Activated naive CD4-positive, alpha-beta T cell treated with anti-CD3 and anti-CD28 coated beads, Interleukin-2, amount 50 U/mL, for 24 hours (primary cell): ENCODE data around the gene ADD2.
"Not testable (repeated sequence)": the region's sequence is repeated elsewhere in the genome, so short reads cannot be mapped to it uniquely, and the experiment has no call there.

Source experiments
- H3K27ac Mint-ChIP-seq: one replicate; pipeline ENCODE4 v1.8.0; 2021; ENCODE audit warnings: mild to moderate bottlenecking, mixed read lengths
- H3K27me3 Mint-ChIP-seq: one replicate; pipeline ENCODE4 v1.8.0; 2021; ENCODE audit warnings: mixed read lengths
- H3K36me3 Mint-ChIP-seq: one replicate; pipeline ENCODE4 v1.8.0; 2021; ENCODE audit warnings: mixed read lengths
- H3K4me1 Mint-ChIP-seq: one replicate; pipeline ENCODE4 v1.8.0; 2021; ENCODE audit warnings: mixed read lengths
- H3K4me3 Mint-ChIP-seq: one replicate; pipeline ENCODE4 v1.8.0; 2021; ENCODE audit warnings: mild to moderate bottlenecking, mixed read lengths
- H3K9me3 Mint-ChIP-seq: one replicate; pipeline ENCODE4 v1.8.0; 2021; ENCODE audit warnings: mixed read lengths

Gene ADD2

GRCh38 chr2:70670626-70671025, 97.4 kb downstream of the ADD2 start:
- Mint-ChIP-seq H3K4me3 (no peak overlapping the region), H3K36me3 (peaks cover 3% of the 10 kb centered on the region), H3K9me3 (no peaks in the 10 kb centered on the region), H3K27me3 (no peaks in the 10 kb centered on the region), H3K4me1 (peaks cover 10% of the 10 kb centered on the region), H3K27ac (no peak overlapping the region)

- Mint-ChIP-seq H3K4me1 (peaks cover 15% of the 10 kb centered on the region), H3K9me3 (no peaks in the 10 kb centered on the region), H3K27ac (no peak overlapping the region), H3K36me3 (peaks cover 3% of the 10 kb centered on the region), H3K4me3 (no peak overlapping the region), H3K27me3 (no peaks in the 10 kb centered on the region)
Observed at GRCh38 chr2:70670202-70670601, 97.8 kb downstream of the ADD2 start.

- peaks cover 3% of the 10 kb centered on the region for H3K36me3 Mint-ChIP-seq
- no peak overlapping the region for H3K4me3 Mint-ChIP-seq
- no peaks in the 10 kb centered on the region for H3K27me3 Mint-ChIP-seq
- H3K4me1 Mint-ChIP-seq, result peaks cover 17% of the 10 kb centered on the region
- H3K9me3 Mint-ChIP-seq, result no peaks in the 10 kb centered on the region
- H3K27ac Mint-ChIP-seq, result peak overlapping the region; percentile 0
Observed at GRCh38 chr2:70668911-70669310, 99.1 kb downstream of the ADD2 start.

- no peaks in the 10 kb centered on the region for H3K9me3 Mint-ChIP-seq
- no peak overlapping the region for H3K4me3 Mint-ChIP-seq
- no peak overlapping the region for H3K27ac Mint-ChIP-seq
- H3K27me3 Mint-ChIP-seq, result no peaks in the 10 kb centered on the region
- peaks cover 3% of the 10 kb centered on the region for H3K36me3 Mint-ChIP-seq
- H3K4me1 Mint-ChIP-seq, result peaks cover 22% of the 10 kb centered on the region
Observed at GRCh38 chr2:70668432-70668831, 99.6 kb downstream of the ADD2 start.

GRCh38 chr2:70664525-70664924, 103.5 kb downstream of the ADD2 start:
- Mint-ChIP-seq H3K27ac (peak overlapping the region; percentile 89), H3K36me3 (no peaks in the 10 kb centered on the region), H3K4me1 (peaks cover 29% of the 10 kb centered on the region), H3K4me3 (peak overlapping the region; percentile 37), H3K27me3 (no peaks in the 10 kb centered on the region), H3K9me3 (no peaks in the 10 kb centered on the region)

DNA sequence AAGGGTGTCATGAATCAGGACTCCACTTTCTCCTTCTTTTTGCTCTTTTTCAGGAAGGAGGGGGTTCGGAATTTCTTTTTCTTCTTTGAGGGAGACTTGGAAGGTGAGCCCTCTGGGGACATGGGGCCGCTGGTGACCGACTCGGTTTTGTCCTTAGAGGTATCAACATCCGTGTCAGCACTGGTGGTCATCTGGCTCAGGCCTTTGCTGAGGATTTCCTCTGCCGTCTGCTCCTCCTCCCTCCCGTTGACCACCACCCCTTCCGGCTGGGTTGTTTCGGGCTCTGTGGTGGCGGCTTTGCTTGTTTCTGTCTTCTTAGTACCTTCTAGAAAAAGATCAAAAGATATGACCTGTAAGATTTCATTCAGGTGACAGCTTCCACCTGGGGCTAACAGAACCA, 104.6 kb downstream of the ADD2 start:
- Mint-ChIP-seq H3K27ac (peak overlapping the region; percentile 89), H3K36me3 (no peaks in the 10 kb centered on the region), H3K27me3 (no peaks in the 10 kb centered on the region), H3K9me3 (no peaks in the 10 kb centered on the region), H3K4me3 (peak overlapping the region; percentile 24), H3K4me1 (peaks cover 31% of the 10 kb centered on the region)

- H3K27me3 Mint-ChIP-seq, result no peaks in the 10 kb centered on the region
- H3K36me3 Mint-ChIP-seq, result no peaks in the 10 kb centered on the region
- H3K27ac Mint-ChIP-seq, result no peak overlapping the region
- H3K4me3 Mint-ChIP-seq, result no peak overlapping the region
- no peaks in the 10 kb centered on the region for H3K9me3 Mint-ChIP-seq
- peaks cover 55% of the 10 kb centered on the region for H3K4me1 Mint-ChIP-seq
Observed at GRCh38 chr2:70659551-70659950, 108.4 kb downstream of the ADD2 start.

- Mint-ChIP-seq H3K4me3 (no peak overlapping the region), H3K4me1 (peaks cover 44% of the 10 kb centered on the region), H3K36me3 (no peaks in the 10 kb centered on the region), H3K27me3 (peaks cover 1% of the 10 kb centered on the region), H3K9me3 (no peaks in the 10 kb centered on the region), H3K27ac (no peak overlapping the region)
Observed at GRCh38 chr2:70658476-70658875, 109.5 kb downstream of the ADD2 start.

DNA sequence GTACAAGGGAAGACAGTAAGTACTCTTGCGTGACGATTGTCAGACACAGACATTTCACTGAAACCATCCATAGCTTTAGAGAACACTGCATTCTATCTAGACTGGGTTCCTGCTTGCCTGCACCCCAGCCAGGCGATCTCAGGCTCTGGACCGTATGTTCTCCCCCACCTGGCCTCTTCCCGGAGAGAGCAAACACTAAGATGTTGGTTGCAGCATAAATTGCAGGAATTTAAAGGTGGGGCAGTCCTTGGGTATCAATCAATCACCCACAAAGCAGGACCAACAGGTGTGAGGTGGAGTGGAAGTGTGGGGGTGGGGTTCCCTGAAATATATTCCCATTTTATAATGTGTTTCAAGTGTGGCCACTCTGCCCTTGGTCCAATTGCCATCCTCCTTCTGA, 110.8 kb downstream of the ADD2 start:
- Mint-ChIP-seq H3K4me3 (no peak overlapping the region), H3K36me3 (no peaks in the 10 kb centered on the region), H3K4me1 (peaks cover 39% of the 10 kb centered on the region), H3K27me3 (peaks cover 1% of the 10 kb centered on the region), H3K27ac (peak overlapping the region; percentile 18), H3K9me3 (no peaks in the 10 kb centered on the region)

DNA sequence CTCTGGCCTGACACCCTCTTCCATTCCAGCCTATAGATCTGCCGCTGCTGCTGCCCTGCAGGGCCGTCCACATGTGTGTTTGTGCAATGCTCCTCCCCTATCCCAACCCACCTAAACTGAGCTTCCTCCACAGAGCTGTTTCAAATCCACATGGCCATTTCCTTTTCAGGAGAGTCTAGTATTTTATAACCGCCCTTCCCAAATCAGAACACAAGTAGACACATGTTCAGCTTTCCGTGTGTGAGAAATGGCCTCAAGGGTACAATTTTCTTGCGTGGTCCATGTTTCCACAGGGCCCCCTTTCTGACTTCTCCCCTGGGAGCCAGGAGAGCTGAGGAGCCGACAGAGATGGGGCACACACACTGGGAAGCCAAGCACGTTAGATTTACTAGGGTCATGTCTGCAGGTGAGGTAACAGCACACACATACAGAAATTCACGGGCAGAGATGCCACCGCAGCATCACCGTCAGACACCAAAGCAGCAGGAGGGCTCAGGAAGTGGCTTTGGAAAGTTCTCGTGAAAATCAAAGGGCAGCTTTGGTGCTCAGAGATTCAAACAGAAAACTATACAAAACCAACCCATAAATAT, 111.5 kb downstream of the ADD2 start:
- Mint-ChIP-seq H3K27ac (peak overlapping the region; percentile 89), H3K27me3 (peaks cover 7% of the 10 kb centered on the region), H3K4me1 (peaks cover 37% of the 10 kb centered on the region), H3K36me3 (peaks cover 4% of the 10 kb centered on the region), H3K4me3 (peak overlapping the region; percentile 42), H3K9me3 (peaks cover 4% of the 10 kb centered on the region)

DNA sequence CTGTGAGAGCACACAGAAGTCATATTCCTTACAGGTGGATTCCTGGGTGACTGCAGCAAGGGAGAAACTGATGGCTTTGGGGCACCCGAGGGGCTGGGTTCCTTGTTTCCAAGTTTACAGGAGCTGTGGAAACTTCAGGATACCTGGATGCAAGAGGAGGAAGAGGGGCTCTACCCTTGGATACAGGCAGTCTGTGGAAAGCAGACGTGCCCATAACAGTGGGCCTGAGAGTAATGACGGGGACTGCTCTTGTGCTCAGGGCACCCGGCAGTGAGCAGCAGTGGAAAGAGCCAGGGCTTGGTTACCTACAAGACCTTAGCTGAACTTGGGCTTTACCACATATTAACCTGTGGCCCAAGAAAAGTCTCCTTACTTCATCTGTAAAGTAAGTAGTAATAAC, 112.2 kb downstream of the ADD2 start:
- Mint-ChIP-seq H3K27ac (peak overlapping the region; percentile 70), H3K27me3 (peaks cover 7% of the 10 kb centered on the region), H3K4me1 (peaks cover 37% of the 10 kb centered on the region), H3K4me3 (no peak overlapping the region), H3K36me3 (peaks cover 4% of the 10 kb centered on the region), H3K9me3 (peaks cover 4% of the 10 kb centered on the region)

DNA sequence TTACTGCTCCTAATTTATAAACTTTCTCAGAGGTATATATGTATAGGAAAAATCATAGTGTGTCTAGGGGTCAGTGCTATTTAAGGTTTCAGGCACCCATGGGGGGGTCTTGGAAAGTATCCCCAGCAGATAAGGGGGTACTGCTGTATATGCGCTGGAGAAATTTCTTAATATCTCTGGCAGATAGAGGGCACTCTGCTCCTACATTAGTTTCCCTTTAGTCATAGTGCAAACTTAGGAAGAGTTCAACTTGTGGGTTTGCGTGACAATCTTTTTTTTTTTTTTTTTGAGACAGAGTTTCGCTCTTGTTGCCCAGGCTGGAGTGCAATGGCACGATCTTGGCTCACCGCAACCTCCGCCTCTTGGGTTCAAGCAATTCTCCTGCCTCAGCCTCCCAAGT, 112.8 kb downstream of the ADD2 start:
- H3K27me3 Mint-ChIP-seq, H3K4me3 Mint-ChIP-seq, H3K9me3 Mint-ChIP-seq, H3K36me3 Mint-ChIP-seq: not testable (repeated sequence)
- Mint-ChIP-seq H3K27ac (peak overlapping the region; percentile 70), H3K4me1 (peaks cover 37% of the 10 kb centered on the region)

GRCh38 chr2:70651727-70652126, 116.3 kb downstream of the ADD2 start:
- H3K4me3 Mint-ChIP-seq, result no peak overlapping the region

DNA sequence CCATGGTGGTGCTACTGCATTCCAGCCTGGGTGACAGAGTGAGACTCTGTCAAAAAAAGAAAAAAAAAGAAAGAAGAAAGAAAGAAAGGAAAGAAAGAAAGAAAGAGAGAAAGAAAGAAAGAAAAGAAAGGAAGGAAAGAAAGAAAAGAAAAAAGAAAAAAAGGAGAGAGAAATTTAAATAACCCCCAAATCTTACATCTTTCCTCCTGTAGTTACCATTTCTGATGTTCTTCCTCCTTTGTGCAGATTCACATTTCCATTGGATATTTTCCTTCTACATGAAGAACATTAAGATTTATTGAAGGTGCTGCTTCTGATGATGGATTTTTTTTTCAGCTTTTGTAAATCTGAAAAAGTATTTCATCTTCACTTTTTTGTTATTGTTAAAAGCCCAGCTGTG, 117.0 kb downstream of the ADD2 start:
- peaks cover 4% of the 10 kb centered on the region for H3K36me3 Mint-ChIP-seq
- no peak overlapping the region for H3K4me3 Mint-ChIP-seq
- H3K9me3 Mint-ChIP-seq, result peaks cover 4% of the 10 kb centered on the region
- H3K27ac Mint-ChIP-seq, result no peak overlapping the region
- peaks cover 11% of the 10 kb centered on the region for H3K27me3 Mint-ChIP-seq
- peaks cover 15% of the 10 kb centered on the region for H3K4me1 Mint-ChIP-seq

More at GRCh38 chr2:70651727-70652126, 116.3 kb downstream of the ADD2 start:
- H3K9me3 Mint-ChIP-seq, result peaks cover 4% of the 10 kb centered on the region
- peaks cover 4% of the 10 kb centered on the region for H3K36me3 Mint-ChIP-seq
- H3K4me1 Mint-ChIP-seq, result peaks cover 22% of the 10 kb centered on the region
- no peak overlapping the region for H3K27ac Mint-ChIP-seq
- H3K27me3 Mint-ChIP-seq, result peaks cover 11% of the 10 kb centered on the region

- H3K27ac Mint-ChIP-seq, result no peak overlapping the region
- peaks cover 4% of the 10 kb centered on the region for H3K36me3 Mint-ChIP-seq
- no peak overlapping the region for H3K4me3 Mint-ChIP-seq
- H3K4me1 Mint-ChIP-seq, result peaks cover 4% of the 10 kb centered on the region
- H3K27me3 Mint-ChIP-seq, result peaks cover 9% of the 10 kb centered on the region
- peaks cover 4% of the 10 kb centered on the region for H3K9me3 Mint-ChIP-seq
Observed at GRCh38 chr2:70648961-70649360, 119.0 kb downstream of the ADD2 start.

DNA sequence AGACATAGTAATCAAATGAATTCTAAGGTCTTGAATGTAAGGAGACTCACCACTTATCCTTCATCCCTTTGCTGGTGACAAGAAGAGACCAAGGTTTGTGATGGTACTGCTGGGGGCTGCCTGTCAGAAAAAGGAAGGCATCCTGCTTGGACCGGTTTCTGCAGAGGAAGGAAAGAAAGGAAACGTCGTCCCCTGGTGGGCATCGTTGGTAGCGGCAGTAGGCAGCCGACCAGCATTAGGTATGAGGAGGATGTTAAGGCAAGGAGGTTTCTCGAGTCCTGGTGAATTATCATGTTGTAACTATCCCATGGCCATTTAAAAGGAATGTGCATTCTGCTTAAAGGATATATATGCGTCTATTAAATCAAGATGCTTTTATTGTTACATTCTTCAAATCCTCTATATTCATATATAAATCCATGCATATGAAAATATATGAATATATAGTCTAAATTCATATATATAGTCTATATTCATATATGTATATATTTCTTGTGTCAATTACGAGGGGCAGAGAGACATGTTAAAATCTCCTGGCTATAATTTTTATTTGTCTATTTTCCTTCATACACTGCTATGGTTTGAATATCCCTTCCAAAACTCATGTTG, 120.0 kb downstream of the ADD2 start:
- peaks cover 4% of the 10 kb centered on the region for H3K4me1 Mint-ChIP-seq
- H3K4me3 Mint-ChIP-seq, result no peak overlapping the region
- peaks cover 4% of the 10 kb centered on the region for H3K9me3 Mint-ChIP-seq
- peaks cover 4% of the 10 kb centered on the region for H3K36me3 Mint-ChIP-seq
- H3K27me3 Mint-ChIP-seq, result peaks cover 9% of the 10 kb centered on the region
- no peak overlapping the region for H3K27ac Mint-ChIP-seq

- H3K4me1 Mint-ChIP-seq, result peaks cover 9% of the 10 kb centered on the region
- no peak overlapping the region for H3K27ac Mint-ChIP-seq
- H3K27me3 Mint-ChIP-seq, result peaks cover 4% of the 10 kb centered on the region
- H3K4me3 Mint-ChIP-seq, result no peak overlapping the region
- H3K9me3 Mint-ChIP-seq, result no peaks in the 10 kb centered on the region
- no peaks in the 10 kb centered on the region for H3K36me3 Mint-ChIP-seq
Observed at GRCh38 chr2:70646420-70646818, 121.6 kb downstream of the ADD2 start.
